Left forelimb (tissue), 1 donor: ENCODE data around the gene HADH.
"Not testable (repeated sequence)": the region's sequence is repeated elsewhere in the genome, so short reads cannot be mapped to it uniquely, and the experiment has no call there.

Experiments
- DNase-seq: peaks from one replicate; pipeline ENCODE4 v3.0.0-alpha.2; 2018; ENCODE audit warnings: low spot score

Gene HADH

GRCh38 chr4:108031427-108032083 lies 41.9 kb downstream of the HADH start:
- no peak for DNase-seq

GRCh38 chr4:108033348-108033747 lies 43.7 kb downstream of the HADH start:
- no peak for DNase-seq

- no peak for DNase-seq
These were observed 44.9 kb downstream of the HADH start for GRCh38 chr4:108034565-108034964.

GRCh38 chr4:108035691-108036090 lies 46.0 kb downstream of the HADH start:
- no peak for DNase-seq

GRCh38 chr4:108036213-108036612 lies 46.5 kb downstream of the HADH start:
- DNase-seq, result no peak

- DNase-seq, result no peak
These were observed 48.2 kb downstream of the HADH start for GRCh38 chr4:108037884-108038283.

- no peak for DNase-seq
These were observed 53.2 kb downstream of the HADH start for GRCh38 chr4:108042927-108043326.

GRCh38 chr4:108043526-108043925 lies 53.8 kb downstream of the HADH start:
- DNase-seq, result no peak

GRCh38 chr4:108044951-108045686 lies 55.4 kb downstream of the HADH start:
- no peak for DNase-seq

- no peak for DNase-seq
These were observed 56.0 kb downstream of the HADH start for GRCh38 chr4:108045687-108046024.

- DNase-seq, result no peak
These were observed 57.5 kb downstream of the HADH start for GRCh38 chr4:108047199-108047598.

- DNase-seq, result no peak
These were observed 58.5 kb downstream of the HADH start for GRCh38 chr4:108048157-108048556.

GRCh38 chr4:108048997-108049396 lies 59.3 kb downstream of the HADH start:
- no peak for DNase-seq

- DNase-seq, result no peak
These were observed 59.7 kb downstream of the HADH start for GRCh38 chr4:108049406-108049805.

GRCh38 chr4:108050166-108051111 lies 60.8 kb downstream of the HADH start:
- DNase-seq, result not testable (repeated sequence)

GRCh38 chr4:108051343-108051742 lies 61.7 kb downstream of the HADH start:
- DNase-seq, result no peak

GRCh38 chr4:108052558-108053120 lies 63.0 kb downstream of the HADH start:
- DNase-seq, result no peak

- DNase-seq, result no peak
These were observed 63.6 kb downstream of the HADH start for GRCh38 chr4:108053251-108053711.

GRCh38 chr4:108054025-108054638 lies 64.4 kb downstream of the HADH start:
- DNase-seq, result no peak

GRCh38 chr4:108055787-108056186 lies 66.1 kb downstream of the HADH start:
- no peak for DNase-seq

- no peak for DNase-seq
These were observed 66.7 kb downstream of the HADH start for GRCh38 chr4:108056418-108056817.
